CD4-positive, alpha-beta memory T cell (primary cell): Measurements from ENCODE around the gene ZNF282. TPM values are rescaled to one million over a fixed set of nuclear protein-coding genes. Genes with fewer than 3 reads are reported as not detected.
"Not testable (repeated sequence)": the region's sequence is repeated elsewhere in the genome, so short reads cannot be mapped to it uniquely, and the experiment has no call there.

Experiments
- CTCF ChIA-PET: fragments of 350-600 bp; sonication (Branson Sonifier 250); formaldehyde crosslinking; loops from one replicate; lab custom pipeline; 2021; ENCODE audit warnings: inconsistent platforms; ENCODE audit not compliant: partially characterized antibody; lab: Charles Lee
- POLR2A ChIA-PET: fragments of 350-600 bp; sonication (Branson Sonifier 250); formaldehyde crosslinking; loops from one replicate; lab custom pipeline; 2021; ENCODE audit not compliant: partially characterized antibody; lab: Charles Lee
- DNase-seq, 5 donors: peaks; one replicate each; pipeline versions ENCODE4 v3.0.0 to v3.0.0-alpha.2; 2020 to 2022; ENCODE audit warnings: mixed read lengths in 1 of 5
- H3K27ac ChIP-seq: one replicate; pipeline ENCODE4 v1.7.0; 2013; ENCODE audit warnings: low read depth, low read length
- H3K27me3 ChIP-seq: 2 replicates; pipeline ENCODE4 v1.7.0; 2013; ENCODE audit warnings: mild to moderate bottlenecking, low read length, moderate library complexity; ENCODE audit not compliant: insufficient read depth
- H3K36me3 ChIP-seq: 2 replicates; pipeline ENCODE4 v1.7.0; 2013; ENCODE audit warnings: mild to moderate bottlenecking, low read length, moderate library complexity; ENCODE audit not compliant: insufficient read depth
- H3K4me1 ChIP-seq: 2 replicates; pipeline ENCODE4 v1.7.0; 2013; ENCODE audit warnings: mild to moderate bottlenecking, low read length, moderate library complexity; ENCODE audit not compliant: insufficient read depth
- H3K4me3 ChIP-seq, 2 donors: one replicate each; pipeline ENCODE4 v1.7.0; 2013; ENCODE audit warnings: low read length in 2 of 2, mild to moderate bottlenecking in 1 of 2
- H3K9me3 ChIP-seq, 2 donors: one replicate each; pipeline ENCODE4 v1.7.0; 2013; ENCODE audit warnings: low read length in 2 of 2, control low read depth in 1 of 2; ENCODE audit not compliant: control insufficient read depth in 1 of 2
- H3K27ac Mint-ChIP-seq, 7 donors: one replicate each; pipeline ENCODE4 v1.8.0; 2020 to 2021; ENCODE audit warnings: mixed read lengths in 7 of 7, mild to moderate bottlenecking in 6 of 7, inconsistent platforms in 3 of 7, moderate library complexity in 3 of 7
- H3K27me3 Mint-ChIP-seq, 2 donors: one replicate each; pipeline ENCODE4 v1.8.0; 2020 to 2021; ENCODE audit warnings: mixed read lengths in 2 of 2
- H3K36me3 Mint-ChIP-seq, 2 donors: one replicate each; pipeline ENCODE4 v1.8.0; 2020 to 2021; ENCODE audit warnings: mixed read lengths in 2 of 2, inconsistent platforms in 1 of 2, mild to moderate bottlenecking in 1 of 2
- H3K4me1 Mint-ChIP-seq, 4 donors: one replicate each; pipeline ENCODE4 v1.8.0; 2020 to 2021; ENCODE audit warnings: mixed read lengths in 4 of 4, mild to moderate bottlenecking in 1 of 4
- H3K4me3 Mint-ChIP-seq, 8 donors: one replicate each; pipeline ENCODE4 v1.8.0; 2020 to 2021; ENCODE audit warnings: mixed read lengths in 8 of 8, mild to moderate bottlenecking in 7 of 8, moderate library complexity in 6 of 8, inconsistent platforms in 3 of 8
- H3K9me3 Mint-ChIP-seq, 8 donors: one replicate each; pipeline ENCODE4 v1.8.0; 2020 to 2021; ENCODE audit warnings: mixed read lengths in 8 of 8, mild to moderate bottlenecking in 5 of 8, inconsistent platforms in 3 of 8, moderate library complexity in 1 of 8
- intact Hi-C: fragments of 100-400 bp; cut with micrococcal nuclease; formaldehyde crosslinking; loops from one replicate; pipeline ENCODE4 v1.15.1; 2023
- polyA plus RNA-seq, 2 donors: library from polyadenylated mRNA; unstranded; fragments of 300-500 nt; fragmentation: Illumina TruSeq; gene quantifications; one replicate each; pipeline ENCODE4 v1.2.3, GENCODE V29; 2021
- total RNA-seq, 2 experiments: library from RNA; stranded (reverse); gene quantifications; one replicate each; pipeline ENCODE4 v1.2.3, GENCODE V29; 2021

Gene ZNF282
- total and polyA plus RNA-seq, 4 experiments from 2014 or later = 0.13 to 20.7 (median 10.5) TPM

- no peak overlapping the region for H3K27ac Mint-ChIP-seq
- Histone ChIP-seq H3K9me3 (no peaks in the 10 kb centered on the region), H3K27me3 (peaks cover 7% of the 10 kb centered on the region), H3K4me3 (no peak overlapping the region), H3K4me1 (no peaks in the 10 kb centered on the region), H3K27ac (no peak overlapping the region), H3K36me3 (no peaks in the 10 kb centered on the region)
- POLR2A ChIA-PET = no interaction called here
- no peaks in the 10 kb centered on the region for H3K36me3 Mint-ChIP-seq
- CTCF ChIA-PET = interaction anchor here (0.9 to 1.4 kb wide), 2 partner anchors 37 to 53 kb away, joined by 3 read pairs; partner anchors contain the start of gene ZNF282
- H3K9me3 Mint-ChIP-seq = peaks cover 0 to 2% (median 0%) of the 10 kb centered on the region in 8 donors
- DNase-seq = no peak
- peaks cover 0 to 9% (median 3%) of the 10 kb centered on the region in 4 donors for H3K4me1 Mint-ChIP-seq
- intact Hi-C loops = no loop called here
- no peak overlapping the region for H3K4me3 Mint-ChIP-seq
- peaks cover 6 to 9% of the 10 kb centered on the region in 2 donors for H3K27me3 Mint-ChIP-seq
Observed at GRCh38 chr7:149232362-149232761, 37.0 kb downstream of the ZNF282 start.

DNA sequence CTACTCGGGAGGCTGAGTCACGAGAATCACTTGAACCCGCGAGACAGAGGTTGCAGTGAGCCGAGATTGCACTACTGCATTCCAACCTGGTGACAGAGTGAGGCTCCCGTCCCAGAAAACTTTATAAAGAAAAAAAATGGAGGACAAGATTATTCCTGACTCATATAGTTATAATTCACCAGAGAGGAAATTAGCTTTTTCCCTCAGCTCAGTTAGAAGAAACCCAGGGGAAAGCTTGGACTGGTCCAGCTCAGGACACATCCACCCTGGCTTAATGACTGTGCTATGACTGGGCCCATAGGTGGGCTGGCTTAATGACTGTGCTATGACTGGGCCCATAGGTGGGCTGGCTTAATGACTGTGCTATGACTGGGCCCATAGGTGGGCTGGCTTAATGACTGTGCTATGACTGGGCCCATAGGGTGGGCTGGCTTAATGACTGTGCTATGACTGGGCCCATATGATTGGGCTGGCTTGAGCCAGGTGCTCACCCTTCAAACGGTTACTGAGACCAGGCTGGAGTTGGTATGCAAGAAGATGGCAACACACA lies 38.4 kb downstream of the ZNF282 start:
- intact Hi-C loops, H3K27me3 ChIP-seq, H3K4me1 ChIP-seq, H3K4me3 ChIP-seq, POLR2A ChIA-PET, H3K9me3 ChIP-seq, H3K36me3 ChIP-seq, H3K9me3 Mint-ChIP-seq, H3K36me3 Mint-ChIP-seq, H3K27ac Mint-ChIP-seq, H3K27ac ChIP-seq, DNase-seq: not testable (repeated sequence)
- Mint-ChIP-seq H3K4me3 (peak overlapping the region in 1 of 8 donors; percentile 34), H3K4me1 (peaks cover 6 to 15% (median 9%) of the 10 kb centered on the region in 4 donors), H3K27me3 (peaks cover 8 to 11% of the 10 kb centered on the region in 2 donors)
- CTCF ChIA-PET = interaction anchor here (0.9 kb wide), 1 partner anchor 38 kb away, joined by 3 read pairs; the partner anchor contains the start of gene ZNF282

DNA sequence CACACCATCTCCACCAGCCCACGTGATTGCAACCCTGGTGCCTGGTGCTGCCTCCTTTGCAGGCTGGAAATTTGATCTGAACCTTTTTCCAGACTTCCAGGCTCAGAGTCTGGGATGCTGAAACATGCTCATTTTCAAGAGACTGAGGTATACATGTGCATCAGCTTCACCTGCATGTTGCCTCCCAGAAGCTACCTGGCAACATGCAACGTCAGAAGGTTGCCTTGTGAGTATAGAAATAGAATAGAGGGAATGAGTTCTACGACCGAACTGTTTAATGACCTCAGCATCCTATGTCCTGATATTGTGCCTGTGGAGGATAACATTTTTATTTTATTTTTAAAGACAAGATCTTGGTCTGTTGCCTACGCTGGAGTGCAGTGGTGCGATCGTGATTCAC lies 42.2 kb downstream of the ZNF282 start:
- Mint-ChIP-seq H3K4me1 (peaks cover 15 to 31% (median 25%) of the 10 kb centered on the region in 4 donors), H3K4me3 (peak overlapping the region in 1 of 8 donors; percentile 8), H3K27ac (no peak overlapping the region), H3K27me3 (peaks cover 8 to 9% of the 10 kb centered on the region in 2 donors), H3K9me3 (peaks cover 0 to 2% (median 0%) of the 10 kb centered on the region in 8 donors), H3K36me3 (peaks cover 2 to 6% of the 10 kb centered on the region in 2 donors)
- peaks cover 7% of the 10 kb centered on the region for H3K27me3 ChIP-seq
- ChIA-PET POLR2A (no interaction called here), CTCF (no interaction called here)
- no peak overlapping the region for H3K27ac ChIP-seq
- no peaks in the 10 kb centered on the region for H3K9me3 ChIP-seq
- DNase-seq = no peak
- H3K4me1 ChIP-seq = peaks cover 26% of the 10 kb centered on the region
- intact Hi-C loops = loop anchor here (5.0 kb wide), 1 partner anchor 110 kb away; the partner anchor contains the start of gene ZNF425
- H3K36me3 ChIP-seq = no peaks in the 10 kb centered on the region
- no peak overlapping the region for H3K4me3 ChIP-seq

GRCh38 chr7:149238051-149238450 lies 42.7 kb downstream of the ZNF282 start:
- H3K27ac ChIP-seq = no peak overlapping the region
- H3K9me3 ChIP-seq = no peaks in the 10 kb centered on the region
- POLR2A ChIA-PET = no interaction called here
- H3K36me3 ChIP-seq = no peaks in the 10 kb centered on the region
- CTCF ChIA-PET = interaction anchor here (0.8 kb wide), 1 partner anchor 91 kb away, joined by 3 read pairs; no protein-coding TSS in a partner anchor
- peak overlapping the region; percentile 91 to 94 (median 92) for H3K4me3 Mint-ChIP-seq
- H3K4me1 Mint-ChIP-seq = peaks cover 19 to 36% (median 30%) of the 10 kb centered on the region in 4 donors
- H3K4me1 ChIP-seq = peaks cover 26% of the 10 kb centered on the region
- peaks cover 6 to 8% of the 10 kb centered on the region in 2 donors for H3K27me3 Mint-ChIP-seq
- H3K4me3 ChIP-seq = no peak overlapping the region
- DNase-seq = no peak
- peaks cover 2% of the 10 kb centered on the region for H3K27me3 ChIP-seq
- intact Hi-C loops = loop anchor here (2.0 to 5.0 kb wide), 3 partner anchors 43 to 111 kb away; partner anchors contain the start of genes ZNF282 and ZNF425
- H3K27ac Mint-ChIP-seq = peak overlapping the region in 5 of 7 donors; percentile 2 to 74 (median 36)
- H3K36me3 Mint-ChIP-seq = peaks cover 5 to 6% of the 10 kb centered on the region in 2 donors
- H3K9me3 Mint-ChIP-seq = peaks cover 0 to 8% (median 0%) of the 10 kb centered on the region in 8 donors

DNA sequence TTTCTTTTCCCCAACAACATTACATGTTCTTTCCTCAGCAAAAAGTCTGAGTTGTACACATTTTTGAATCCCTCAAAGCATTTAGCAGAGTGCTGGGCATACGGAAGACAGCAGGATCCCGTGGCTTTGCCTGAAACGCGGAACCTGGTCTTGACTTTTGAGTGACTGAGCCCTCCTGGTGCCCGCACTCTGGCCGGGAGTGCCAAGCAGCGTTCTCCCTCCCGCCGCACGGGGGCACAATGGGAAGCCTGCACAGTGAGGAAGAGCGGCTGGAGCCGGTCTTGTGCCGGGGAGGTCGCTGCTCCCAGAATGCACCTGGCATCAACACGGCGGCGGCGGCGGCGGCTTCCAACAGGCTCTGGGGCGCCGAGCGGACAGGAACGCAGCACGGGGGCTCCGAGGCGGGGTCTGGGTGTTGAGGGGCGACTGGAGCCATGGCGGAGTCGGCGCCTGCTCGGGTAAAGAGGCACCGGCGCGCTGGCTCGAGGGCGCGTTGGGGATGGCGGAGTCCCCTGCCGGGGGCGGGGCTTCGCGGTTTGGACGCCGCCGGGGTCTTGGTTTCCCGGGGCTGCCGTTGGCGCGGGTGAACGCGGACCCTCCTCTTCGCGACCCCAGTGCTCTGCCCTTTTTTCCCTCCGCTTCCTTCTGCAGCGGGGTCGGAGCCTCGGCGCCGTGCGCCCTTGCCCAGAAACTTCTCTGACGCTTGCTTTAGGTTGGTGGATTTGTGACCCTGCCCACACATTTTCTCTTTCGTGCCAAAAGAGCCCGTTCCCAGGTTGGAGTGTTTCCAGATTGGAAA lies 44.2 kb downstream of the ZNF282 start, which contains the start of gene ZNF212:
TSS of gene ZNF212 (plus strand) at position 307 of the 799 bp plus-strand sequence. CDS start at position 435, 128 bp downstream.
- ChIA-PET CTCF (interaction anchor here (0.9 to 2.5 kb wide), 5 partner anchors 20 to 256 kb away, joined by 3 to 13 read pairs (median 4); partner anchors contain the start of gene ZNF783), POLR2A (interaction anchor here (1.4 to 2.4 kb wide), 2 partner anchors 22 to 184 kb away, joined by 3 to 13 read pairs; partner anchors contain the start of gene ZNF783)

GRCh38 chr7:149240637-149241036 lies 45.3 kb downstream of the ZNF282 start:
- Histone ChIP-seq H3K27ac (peak overlapping the region; percentile 67), H3K4me1 (peaks cover 26% of the 10 kb centered on the region), H3K36me3 (no peaks in the 10 kb centered on the region), H3K9me3 (no peaks in the 10 kb centered on the region), H3K4me3 (peak overlapping the region in 1 of 2 donors; percentile 89), H3K27me3 (no peaks in the 10 kb centered on the region)
- intact Hi-C loops = no loop called here
- H3K36me3 Mint-ChIP-seq = peaks cover 5 to 6% of the 10 kb centered on the region in 2 donors
- H3K4me3 Mint-ChIP-seq = peak overlapping the region; percentile 91 to 94 (median 92)
- H3K27ac Mint-ChIP-seq = peak overlapping the region in 6 of 7 donors; percentile 37 to 86 (median 80)
- ChIA-PET POLR2A (interaction anchor here (1.1 to 2.4 kb wide), 3 partner anchors 21 to 182 kb away, joined by 3 to 13 read pairs (median 3); partner anchors contain the start of gene ZNF783), CTCF (interaction anchor here (0.6 to 2.5 kb wide), 5 partner anchors 18 to 257 kb away, joined by 3 to 13 read pairs (median 4); partner anchors contain the start of gene ZNF783)
- peaks cover 0 to 7% (median 0%) of the 10 kb centered on the region in 8 donors for H3K9me3 Mint-ChIP-seq
- DNase-seq = no peak
- H3K4me1 Mint-ChIP-seq = peaks cover 28 to 46% (median 38%) of the 10 kb centered on the region in 4 donors
- H3K27me3 Mint-ChIP-seq = peaks cover 2 to 5% of the 10 kb centered on the region in 2 donors

More for the DNA sequence above, 44.2 kb downstream of the ZNF282 start, which contains the start of gene ZNF212:
- Histone ChIP-seq H3K4me1 (peaks cover 26% of the 10 kb centered on the region), H3K36me3 (no peaks in the 10 kb centered on the region), H3K27ac (peak within 1 kb of the TSS; percentile 67), H3K27me3 (no peaks in the 10 kb centered on the region), H3K9me3 (no peaks in the 10 kb centered on the region), H3K4me3 (peak within 1 kb of the TSS; percentile 89 to 98)
- peaks cover 5 to 6% of the 10 kb centered on the region in 2 donors for H3K36me3 Mint-ChIP-seq
- intact Hi-C loops = loop anchor here (1.0 to 5.0 kb wide), 9 partner anchors 23 to 258 kb away; partner anchors contain the start of genes ZNF282, ZNF398, ZNF425 and ZNF746
- peak; percentile 82 to 88 (median 85) for DNase-seq
- peaks cover 0 to 9% (median 0%) of the 10 kb centered on the region in 8 donors for H3K9me3 Mint-ChIP-seq
- peaks cover 20 to 39% (median 32%) of the 10 kb centered on the region in 4 donors for H3K4me1 Mint-ChIP-seq
- H3K27me3 Mint-ChIP-seq = peaks cover 2 to 5% of the 10 kb centered on the region in 2 donors
- peak within 1 kb of the TSS; percentile 79 to 93 (median 90) for H3K27ac Mint-ChIP-seq
- H3K4me3 Mint-ChIP-seq = peak within 1 kb of the TSS; percentile 91 to 94 (median 92)
